HG02938 (cell line): ENCODE results near the gene NUDT2.
A peak's percentile ranks its signal among the peaks of the same experiment; 100 is the strongest.
"Not testable (repeated sequence)": the region's sequence is repeated elsewhere in the genome, so short reads cannot be mapped to it uniquely, and the experiment has no call there.

Experiments used
- ATAC-seq: cut with Tn5 transposase; IDR thresholded peaks from one replicate; pipeline ENCODE4 v1.9.1; 2021; ENCODE audit warnings: mild to moderate bottlenecking, moderate library complexity; ENCODE audit not compliant: unreplicated experiment

The NUDT2 gene

DNA sequence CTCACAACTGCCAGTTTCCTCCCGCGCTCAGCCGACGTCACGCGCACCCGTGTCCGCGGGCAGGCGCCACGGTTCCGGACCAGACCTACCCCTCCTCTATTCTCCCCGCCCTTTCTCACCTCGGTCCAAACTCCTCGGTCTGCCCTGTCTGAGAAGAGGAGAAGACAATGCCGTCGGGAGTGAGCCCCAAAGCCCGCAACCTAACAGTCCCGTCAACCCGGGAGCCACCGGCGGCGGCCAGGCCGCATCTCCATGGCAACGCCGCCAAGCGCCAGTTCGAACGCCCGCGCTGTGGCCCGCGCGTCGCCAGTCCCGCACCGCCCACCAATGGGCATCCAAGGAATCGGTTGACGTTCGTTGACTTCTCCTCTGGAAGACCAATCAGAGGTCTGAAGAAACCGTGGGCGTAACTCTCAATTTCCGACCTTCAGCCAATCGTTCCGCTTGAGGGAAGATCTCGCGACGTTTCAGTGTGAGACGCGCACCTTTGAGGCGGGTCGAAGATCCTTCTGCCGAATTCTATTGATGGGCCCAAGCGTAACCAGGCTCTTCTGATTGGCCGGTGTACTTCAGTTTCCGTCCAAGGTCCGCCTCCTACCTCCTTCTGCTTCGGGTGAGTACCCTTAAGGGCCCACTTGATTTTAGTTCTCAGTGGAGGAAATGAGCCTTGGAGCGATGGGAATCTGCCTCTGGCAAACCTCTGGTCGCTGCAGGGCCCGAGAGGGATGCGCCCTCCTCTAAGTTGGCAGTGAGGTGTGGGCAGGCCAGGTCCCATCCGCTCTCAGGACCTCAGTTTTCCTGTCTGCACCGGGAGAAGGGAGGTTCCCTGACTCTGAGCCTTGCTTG, at the start of gene NUDT2, which contains the start of gene KIF24:
Gene NUDT2, plus strand, starts transcription at position 583 of the 846 bp plus-strand sequence. CDS start 9,471 bp downstream, outside the sequence.
Gene KIF24, minus strand, starts transcription at position 282 of the 846 bp plus-strand sequence. CDS start 17,922 bp downstream, outside the sequence.
- ATAC-seq, result peak; percentile 93

DNA sequence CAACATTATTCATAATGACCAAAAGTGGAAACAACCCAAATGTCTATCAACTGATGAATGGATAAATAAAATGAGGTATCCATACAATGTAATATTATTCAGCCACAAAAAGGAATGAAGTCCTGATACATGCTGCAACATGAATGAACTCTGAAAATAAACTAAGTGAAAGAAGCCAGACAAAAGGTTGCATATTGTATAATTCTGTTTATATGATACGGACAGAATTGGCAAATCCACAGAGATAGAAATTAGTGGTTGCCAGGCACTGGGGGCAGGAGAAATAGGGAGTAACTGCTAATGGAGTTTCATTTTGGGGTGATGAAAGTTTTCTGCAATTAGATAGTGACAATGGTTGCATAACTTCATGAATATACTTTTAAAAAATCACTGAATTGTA, 47.3 kb upstream of the NUDT2 start:
- ATAC-seq, result no peak

DNA sequence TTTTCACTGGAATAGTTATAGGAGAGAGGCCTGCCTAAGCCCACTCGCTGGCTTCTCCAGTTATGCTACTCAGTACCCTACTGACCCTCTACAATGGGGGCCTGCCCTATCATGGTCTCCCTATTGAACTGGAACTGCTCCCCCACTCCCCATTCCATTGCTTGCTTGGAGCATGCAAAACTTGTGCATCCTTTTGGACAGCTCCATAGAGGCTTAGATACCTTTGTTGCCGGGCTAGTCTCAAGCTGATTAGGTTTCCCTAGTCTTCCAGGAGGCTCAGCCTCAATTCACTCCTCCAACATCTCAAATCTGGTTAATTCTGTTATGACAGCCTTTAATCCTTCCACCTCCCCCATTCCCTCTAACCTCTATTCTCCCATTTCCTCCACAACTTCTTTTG, 40.2 kb upstream of the NUDT2 start:
- no peak for ATAC-seq

DNA sequence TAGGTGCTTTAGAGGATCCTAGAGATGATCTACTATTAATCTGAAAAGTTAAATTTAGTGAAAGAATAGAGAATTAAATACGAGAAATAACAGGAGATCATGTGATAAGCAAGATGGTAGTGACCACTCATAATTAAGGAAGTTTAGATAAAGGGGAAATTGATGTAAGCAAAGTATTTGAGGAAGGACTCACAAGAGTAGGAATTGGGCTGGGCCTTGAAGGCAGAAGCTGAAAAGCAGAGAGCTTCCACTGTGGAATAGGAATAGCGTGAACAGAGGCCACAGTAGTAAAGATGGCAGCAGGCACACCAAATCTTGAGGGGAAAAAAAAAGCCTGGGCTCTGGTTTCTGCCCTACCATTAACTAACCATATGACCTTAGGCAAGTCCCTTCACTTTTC, 38.3 kb upstream of the NUDT2 start:
- ATAC-seq, result no peak

DNA sequence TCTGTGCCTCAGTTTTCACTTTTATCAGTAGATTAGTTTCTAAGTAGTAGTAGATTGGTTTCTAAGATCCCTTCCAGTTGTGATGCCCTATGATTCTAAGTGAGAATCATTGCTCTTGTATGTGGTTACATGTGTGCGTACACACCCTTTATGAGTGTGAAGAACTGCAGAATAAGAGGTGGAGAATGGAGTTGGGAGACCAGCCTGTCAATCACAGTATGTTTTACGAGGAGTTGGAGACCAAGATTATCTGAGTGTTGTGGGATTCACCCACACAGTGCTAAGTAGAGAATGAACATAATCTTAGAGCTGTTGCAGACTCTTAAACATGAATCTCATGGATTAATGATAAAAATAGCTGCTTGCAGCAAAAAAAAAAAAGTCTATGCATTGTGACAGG, 37.9 kb upstream of the NUDT2 start:
- no peak for ATAC-seq

DNA sequence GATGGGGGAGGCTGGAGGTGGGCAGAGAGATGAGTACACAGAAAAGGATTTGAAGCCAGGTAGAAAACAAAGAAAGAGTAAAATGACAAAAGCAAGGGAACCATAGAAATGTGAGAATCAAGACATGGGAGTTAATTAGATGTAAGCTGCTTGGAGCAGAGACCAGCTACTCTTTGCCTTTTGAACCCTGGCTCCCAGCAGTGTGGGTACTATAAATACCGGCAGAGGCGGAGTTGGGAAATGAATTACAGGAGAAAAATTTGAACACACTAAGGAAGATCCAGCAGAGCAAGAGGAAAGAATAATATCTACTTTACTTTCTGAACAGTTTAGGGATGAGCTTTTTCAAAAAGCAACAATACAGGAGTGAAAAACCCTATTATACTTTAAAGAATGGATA, 36.8 kb upstream of the NUDT2 start:
- ATAC-seq, result no peak

DNA sequence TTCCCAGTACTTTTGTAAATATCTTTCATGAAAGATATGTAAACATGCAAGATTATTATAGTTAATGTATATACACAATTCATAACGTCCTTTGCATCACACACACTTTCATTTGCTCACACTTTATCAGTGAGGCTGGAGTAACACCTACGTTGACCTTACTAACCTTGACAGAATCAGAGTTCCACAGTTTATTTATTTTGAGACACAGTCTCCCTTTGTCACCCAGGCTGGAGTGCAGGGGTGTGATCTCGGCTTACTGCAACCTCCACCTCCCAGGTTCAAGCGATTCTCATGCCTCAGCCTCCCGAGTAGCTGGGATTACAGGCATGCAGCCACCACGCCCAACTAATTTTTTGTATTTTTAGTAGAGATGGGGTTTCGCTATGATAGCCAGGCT, 28.3 kb upstream of the NUDT2 start:
- ATAC-seq, result not testable (repeated sequence)

DNA sequence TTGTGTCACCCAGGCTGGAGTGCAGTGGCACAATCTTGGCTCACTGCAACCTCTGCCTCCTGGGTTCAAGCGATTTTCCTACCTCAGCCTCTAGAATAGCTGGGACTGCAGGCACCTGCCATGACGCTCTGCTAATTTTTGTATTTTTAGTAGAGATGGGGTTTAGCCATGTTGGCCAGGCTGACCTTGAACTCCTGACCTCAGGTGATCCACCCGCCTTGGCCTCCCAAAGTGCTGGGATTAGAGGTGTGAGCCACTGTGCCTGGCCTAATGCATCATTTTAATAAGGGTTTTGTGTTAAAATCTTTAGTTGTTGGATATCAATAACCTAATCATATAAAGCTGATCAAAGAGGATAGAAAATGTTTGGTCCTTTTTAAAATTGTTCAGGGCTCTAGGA, 21.1 kb upstream of the NUDT2 start:
- not testable (repeated sequence) for ATAC-seq

DNA sequence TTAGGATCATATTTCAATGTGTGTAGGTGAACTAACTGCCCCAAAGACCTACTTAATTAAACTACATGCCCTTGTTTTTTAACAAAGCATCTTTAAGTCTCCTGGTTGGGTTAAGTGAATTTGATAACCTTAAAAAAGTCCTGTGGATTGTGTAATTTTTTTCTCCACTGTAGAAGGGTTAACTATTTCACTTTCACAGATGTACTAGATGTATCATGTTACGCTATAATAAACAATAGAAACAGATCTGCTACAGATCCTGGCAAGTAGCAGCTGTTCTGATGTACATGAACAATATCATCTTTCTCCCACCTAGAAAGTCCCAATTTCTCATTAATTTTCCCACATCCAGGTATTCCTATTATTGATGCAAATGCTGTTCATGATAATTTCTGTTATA, 19.2 kb upstream of the NUDT2 start:
- ATAC-seq, result no peak

DNA sequence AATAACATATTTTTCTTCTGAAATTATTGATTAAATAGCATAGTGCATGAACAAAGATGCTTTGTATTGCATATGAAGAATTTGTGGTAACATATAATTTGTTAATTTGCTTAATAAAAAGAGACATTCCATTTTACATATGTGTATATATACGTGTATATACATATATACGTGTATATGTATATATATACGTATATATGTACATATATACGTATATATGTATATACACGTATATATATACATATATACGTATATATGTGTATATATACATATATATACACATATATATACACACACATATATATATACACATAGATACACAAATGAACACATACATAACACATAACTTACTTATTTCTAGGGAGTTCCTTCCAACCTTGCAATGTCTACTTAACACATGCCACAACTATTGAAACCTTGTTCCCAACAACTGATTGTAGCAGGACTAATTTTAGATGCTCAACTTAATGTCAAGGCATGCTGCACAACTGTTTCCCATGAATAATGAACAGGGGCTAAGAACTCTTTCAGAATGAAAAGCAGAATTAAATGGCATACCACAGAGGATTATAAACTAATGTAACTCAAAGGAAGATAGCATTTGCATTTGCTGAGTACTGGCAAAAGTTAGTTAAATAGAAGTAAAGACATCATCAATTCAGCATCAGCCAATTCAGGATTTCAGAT, 17.7 kb upstream of the NUDT2 start:
- ATAC-seq, result no peak

DNA sequence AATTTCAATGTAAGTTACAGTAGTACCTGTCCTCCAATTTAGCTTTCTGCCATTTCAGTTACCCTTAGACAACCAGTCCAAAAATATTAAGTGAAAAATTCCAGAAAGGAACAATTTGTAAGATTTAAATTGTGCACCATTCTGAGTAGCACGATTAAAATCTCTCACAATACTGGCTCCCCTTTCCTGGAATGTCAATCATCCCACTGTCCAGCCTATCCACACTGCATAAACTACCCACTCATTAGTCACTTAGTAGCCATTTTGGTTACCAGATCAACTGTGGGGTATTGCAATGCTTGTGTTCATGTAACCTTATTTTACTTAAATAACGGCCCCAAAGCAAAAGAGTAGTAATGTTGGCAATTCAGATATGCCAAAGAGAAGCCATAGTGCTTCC, 11.9 kb upstream of the NUDT2 start:
- ATAC-seq, result no peak

DNA sequence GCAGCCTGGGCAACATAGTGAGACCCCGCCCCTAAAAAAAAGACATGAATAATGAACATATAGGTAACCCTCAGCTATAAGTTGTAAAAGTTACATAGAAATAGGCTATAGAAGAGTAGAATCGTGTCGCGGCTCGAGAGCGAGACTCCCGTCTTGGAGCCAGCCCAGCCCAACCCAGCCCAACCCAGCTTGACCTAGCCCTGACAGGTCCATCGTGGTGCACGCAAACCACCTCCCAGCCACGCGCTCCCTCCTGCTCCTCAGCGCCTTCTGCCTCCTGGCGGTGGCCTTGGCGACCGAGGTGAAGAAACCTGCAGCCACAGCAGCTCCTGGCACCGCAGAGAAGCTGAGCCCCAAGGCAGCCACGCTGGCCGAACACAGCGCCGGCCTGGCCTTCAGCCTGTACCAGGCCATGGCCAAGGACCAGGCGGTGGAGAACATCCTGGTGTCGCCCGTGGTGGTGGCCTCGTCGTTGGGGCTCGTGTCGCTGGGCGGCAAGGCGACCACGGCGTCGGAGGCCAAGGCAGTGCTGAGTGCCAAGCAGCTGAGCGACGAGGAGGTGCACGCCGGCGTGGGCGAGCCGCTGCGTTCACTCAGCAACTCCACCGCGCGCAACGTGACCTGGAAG, 11.1 kb upstream of the NUDT2 start:
- no peak for ATAC-seq

DNA sequence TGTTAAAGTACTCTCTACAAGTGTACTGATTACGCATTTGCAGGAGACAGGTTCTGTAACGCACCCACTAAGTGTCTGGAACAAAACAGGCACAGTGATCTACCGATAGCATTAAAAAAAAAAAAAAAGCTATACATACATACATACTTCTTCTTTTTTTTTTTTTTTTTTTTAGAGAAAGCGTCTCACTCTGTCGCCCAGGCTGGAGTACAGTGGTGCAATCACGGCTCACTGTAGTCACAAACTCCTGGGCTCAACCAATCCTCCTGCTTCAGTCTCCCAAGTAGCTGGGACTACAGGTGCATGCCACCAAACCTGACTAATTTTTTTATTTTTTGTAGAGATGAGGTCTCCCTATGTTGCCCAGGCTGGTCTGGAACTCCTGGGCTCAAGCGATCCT, 7.9 kb upstream of the NUDT2 start:
- no peak for ATAC-seq

DNA sequence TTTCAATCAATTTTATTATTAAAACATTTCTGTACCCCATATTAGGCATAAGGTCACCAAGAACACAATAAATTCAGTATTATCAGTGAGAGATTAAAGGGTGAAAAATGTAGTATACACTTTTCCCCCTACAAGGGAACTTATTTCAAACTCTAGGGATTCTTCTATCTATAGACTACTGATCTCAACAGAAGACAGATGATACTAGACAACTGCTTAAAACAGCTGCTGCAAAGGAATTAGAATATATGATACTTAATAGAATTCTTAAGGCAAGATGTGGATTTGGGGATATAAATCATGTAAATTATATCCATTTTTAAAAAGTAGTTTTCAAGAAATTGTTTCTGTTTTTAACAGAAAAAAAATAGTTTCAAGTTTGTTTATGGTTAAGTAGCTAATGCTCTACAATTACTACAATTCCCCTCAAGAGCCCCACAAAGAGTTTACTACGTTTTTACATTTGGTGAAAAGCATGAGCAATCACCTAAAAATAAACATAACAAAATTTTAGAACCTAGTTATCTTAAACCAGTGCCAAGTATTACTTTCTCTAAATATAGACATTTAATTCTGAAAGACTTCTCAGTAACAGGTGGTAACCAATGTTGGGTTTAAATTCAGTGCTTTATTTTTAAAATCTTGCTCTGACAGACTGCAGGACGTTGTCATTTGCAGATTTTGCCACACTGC, 6.3 kb upstream of the NUDT2 start:
- ATAC-seq, result no peak

DNA sequence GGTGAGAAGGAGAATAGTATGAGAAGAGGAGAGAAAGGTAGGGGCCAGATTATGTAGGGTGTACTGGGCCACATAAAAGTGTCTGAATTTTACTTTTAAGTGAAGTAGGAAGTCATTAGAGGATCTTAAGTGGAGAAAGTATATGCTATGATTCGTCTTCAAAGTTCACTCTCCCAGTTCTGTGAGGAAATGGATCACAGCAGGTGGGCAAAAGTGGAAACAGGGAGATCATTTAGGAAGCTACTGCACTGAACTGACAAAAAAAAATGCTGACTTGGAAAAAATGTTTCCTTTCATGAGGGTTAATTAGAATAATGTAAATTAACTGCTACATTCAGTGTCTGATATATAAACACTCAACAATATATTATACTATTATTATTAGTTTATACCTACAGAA, 2.7 kb upstream of the NUDT2 start:
- ATAC-seq, result no peak

DNA sequence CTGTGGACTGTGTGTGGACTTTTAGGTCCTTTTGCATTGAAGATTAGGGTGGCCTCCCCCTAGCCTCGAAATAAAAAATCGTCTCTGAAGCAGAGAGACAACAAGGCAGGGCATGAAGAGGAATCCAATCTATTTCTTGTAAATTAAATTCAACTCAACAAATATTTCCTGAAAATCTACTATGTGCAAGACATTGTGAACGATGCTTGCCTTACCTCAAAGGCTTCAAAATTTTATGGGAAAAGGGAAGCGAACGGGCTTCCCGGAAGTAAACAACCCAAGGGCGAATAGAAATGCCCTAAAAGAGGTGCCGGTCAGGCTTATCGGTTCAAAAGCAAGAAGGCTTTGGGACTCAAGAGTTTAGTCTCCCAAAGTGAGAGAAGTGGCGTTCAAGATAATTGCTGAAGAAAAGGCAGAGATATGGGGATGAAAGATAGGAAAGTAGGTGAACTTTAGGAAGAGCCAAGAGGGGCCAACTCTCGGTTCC, 826 bp upstream of the NUDT2 start:
- ATAC-seq, result no peak

DNA sequence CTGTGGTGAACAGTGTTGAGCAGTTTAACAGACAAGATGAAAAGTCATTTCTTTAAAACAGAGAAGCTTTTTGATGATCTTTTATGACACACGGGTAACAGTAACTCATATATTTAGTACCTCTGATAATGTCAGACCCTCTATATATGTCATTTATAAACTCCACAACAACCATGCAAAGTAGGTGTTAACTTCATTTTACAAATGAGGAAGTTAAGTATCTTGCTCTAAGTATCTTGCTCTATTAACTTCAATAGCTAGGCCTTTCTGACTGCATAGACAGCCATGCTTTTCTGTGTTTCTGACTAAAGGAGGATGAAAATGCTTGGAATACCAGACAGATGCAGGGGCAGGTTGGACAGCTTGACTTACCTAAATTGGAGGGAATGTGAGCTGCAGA, 1.8 kb downstream of the NUDT2 start:
- no peak for ATAC-seq

DNA sequence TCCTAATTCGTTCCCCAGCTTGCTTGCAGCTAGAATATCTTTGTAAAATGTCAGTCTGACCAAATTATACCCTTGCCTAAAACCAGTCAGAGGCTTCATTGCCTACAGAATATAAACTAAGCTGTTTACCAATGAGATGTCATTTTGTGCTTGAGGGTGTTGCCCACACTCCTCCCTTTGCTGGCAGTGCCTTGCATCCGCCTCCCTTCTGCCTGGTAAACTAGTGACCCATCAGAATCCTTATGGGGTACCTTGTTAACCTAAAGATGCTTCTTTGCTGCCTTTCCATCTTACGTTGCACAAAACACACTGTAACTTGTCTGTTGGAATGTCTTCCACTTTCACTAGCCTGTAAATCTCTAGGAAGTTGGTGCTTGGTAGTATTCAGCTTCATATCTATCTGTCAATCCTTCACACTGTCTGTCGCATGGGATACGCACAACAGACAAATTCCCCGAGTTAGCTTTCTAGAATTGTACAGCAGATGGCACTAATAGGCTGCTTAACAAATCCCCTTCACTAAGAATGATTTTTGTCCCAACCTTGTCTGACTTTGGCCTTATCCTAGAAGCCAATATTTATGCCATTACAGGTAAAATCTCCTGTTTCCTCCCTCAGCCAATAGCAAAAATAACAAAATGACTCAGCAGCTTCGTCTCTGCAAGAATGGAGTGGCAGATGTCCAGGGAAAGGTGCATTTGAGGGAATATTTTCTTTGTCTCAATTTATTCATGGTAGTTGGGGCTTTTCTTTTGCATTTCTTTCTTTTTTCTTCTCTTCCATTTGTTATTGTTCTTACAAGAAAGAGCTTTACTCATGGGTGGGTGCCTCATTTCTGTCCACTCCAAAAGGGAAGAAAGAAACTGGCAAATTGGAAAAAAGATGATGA, 3.0 kb downstream of the NUDT2 start:
- ATAC-seq, result no peak

DNA sequence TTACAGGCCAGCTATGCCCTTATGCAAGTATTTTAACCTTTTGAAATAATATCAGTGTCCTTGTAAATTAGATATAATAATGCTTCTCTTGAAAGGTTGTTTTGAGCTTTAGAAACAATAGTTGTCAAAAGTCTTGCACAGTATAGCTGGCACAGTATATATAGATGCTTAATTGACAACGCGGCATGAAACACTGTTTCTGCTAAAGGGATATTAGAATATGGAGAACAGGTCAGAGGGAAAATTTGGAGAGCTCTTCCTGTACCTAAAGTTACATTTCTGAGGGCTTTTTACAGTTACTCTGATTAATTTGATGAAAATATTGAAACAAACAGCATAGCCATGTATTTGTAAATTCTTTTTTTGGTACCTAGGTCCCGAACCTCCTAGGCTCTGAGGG, 4.5 kb downstream of the NUDT2 start:
- ATAC-seq, result no peak

DNA sequence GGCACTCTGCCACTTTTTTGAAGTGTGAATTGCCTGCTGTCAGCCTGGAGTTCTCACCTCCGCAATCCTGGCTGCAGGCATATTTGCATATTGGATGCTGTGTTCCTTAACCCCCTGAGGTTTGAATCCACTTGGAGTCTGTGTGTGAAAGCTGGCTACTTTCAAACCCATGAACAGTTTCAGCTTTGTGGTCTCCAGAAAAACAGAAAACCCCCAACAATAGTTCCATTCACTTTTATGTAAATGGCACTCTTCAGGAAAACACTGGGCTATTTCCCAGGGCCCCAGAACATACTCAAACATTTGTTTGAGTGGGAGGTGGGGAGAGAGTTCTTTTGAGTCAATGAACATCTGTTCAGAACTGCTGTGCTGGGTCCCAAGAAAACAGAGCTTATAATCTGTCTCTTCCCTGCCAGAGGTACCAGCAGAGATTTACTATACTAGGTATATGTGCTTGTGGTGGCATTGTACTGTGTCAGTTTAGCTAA, 5.0 kb downstream of the NUDT2 start:
- ATAC-seq, result no peak
